Stimulated activated CD8-positive, alpha-beta memory T cell treated with anti-CD3 and anti-CD28 coated beads, Interleukin-7, amount 100 ng/mL, for 24 hours (primary cell): ENCODE measurements around the gene CXCR4.

ENCODE experiments used
- DNase-seq: peaks from one replicate; pipeline ENCODE4 v3.0.0-alpha.2; 2020; ENCODE audit warnings: low read depth

The CXCR4 gene

DNA sequence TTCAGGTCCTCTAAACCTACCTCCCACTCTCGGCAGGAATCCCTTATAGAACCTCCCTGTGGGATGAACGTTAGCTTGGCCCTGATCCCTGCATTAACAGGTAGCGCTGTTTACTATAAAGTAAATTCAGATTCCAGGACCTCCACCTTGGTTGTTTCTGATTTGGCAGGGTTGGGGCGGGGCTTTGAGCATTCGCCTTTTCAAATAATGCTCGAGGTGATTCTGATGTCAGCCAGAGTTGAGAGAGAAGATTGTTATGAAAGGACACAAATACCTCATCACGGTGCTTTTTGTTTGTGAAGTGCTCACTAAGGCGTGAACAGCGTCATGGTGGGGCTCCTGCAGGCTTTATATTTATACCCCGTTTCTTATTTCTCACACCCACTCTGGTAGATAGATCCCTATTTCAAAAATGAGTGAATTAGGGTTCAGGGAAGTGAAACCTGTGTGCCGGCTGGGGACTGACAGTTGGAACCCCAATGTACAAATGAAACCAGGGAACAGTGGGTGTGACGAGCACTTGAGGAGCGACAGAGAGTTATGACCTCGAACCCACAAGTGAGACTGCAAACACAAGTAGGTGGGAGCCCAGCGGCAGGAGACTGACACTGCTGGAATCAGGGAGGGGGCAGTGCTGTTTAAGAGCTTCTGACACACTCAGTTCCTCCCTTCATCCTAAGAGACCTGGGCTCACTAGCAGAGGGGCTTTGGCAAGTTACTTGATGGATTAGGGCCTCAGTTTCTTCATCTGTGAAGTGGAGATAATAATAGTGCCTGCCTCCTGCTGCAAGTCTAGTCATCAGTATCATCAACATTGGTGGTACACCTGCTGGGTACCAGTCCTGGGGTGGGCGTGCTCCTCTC, 14.2 kb upstream of the CXCR4 start:
- DNase-seq = no peak

DNA sequence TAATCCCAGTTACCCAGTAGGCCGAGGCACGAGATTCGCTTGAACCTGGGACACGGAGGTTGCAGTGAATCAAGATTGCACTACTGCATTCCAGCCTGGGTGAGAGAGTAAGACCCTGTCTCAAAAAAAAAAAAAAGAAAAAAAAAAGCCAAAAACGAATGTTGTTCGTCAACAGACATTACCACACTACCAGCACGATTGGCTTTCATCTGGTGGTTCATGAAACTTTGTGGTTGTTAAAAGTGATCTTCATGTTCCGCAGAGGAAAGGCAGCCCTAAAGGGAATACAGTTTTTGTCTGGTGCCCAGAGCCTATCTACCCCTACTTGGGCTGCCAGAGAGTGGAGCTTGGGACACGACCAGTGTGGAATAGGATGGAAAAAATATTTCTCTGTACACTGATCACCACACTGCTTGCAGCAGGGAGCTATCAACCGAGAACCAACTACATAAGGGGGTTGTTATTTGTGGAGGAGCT, 13.6 kb upstream of the CXCR4 start:
- no peak for DNase-seq

DNA sequence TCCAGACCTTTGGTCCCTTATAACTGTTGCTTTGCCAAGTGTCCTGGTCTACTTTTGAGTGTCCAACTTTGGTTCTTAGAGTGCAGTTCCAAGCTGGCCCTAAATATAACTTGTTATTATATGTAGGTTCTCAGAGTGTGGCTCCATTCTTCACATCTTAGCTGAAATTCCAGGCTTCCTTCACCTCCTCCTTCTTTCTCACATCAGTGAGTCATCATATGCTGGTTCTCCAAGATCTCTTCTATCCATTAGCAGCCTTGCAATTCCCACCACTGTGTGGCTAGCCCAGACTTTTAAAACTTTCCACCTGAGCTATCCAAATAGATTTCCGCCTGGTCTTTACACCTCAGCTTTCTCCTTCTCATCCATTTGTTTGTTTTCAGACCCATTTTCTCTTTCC, 12.6 kb upstream of the CXCR4 start:
- DNase-seq = no peak

DNA sequence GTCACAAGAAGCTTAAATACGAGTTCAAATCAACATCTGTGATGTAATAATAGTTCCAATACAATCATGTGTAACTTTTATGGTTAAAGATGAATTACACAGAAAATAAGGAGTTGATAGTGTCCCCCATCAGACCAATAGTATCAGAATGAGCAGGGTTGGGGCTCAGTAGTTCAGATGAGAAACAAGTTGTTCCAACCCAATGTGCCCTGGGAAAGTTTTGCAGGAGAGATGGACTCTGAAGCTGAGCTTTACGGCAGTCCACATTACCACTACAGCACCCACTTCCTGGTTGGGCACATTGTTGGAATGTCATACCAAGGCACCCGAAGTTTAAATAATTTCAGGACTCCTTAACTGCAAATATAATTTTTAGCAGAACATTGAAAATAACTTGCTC, 12.1 kb upstream of the CXCR4 start:
- no peak for DNase-seq

DNA sequence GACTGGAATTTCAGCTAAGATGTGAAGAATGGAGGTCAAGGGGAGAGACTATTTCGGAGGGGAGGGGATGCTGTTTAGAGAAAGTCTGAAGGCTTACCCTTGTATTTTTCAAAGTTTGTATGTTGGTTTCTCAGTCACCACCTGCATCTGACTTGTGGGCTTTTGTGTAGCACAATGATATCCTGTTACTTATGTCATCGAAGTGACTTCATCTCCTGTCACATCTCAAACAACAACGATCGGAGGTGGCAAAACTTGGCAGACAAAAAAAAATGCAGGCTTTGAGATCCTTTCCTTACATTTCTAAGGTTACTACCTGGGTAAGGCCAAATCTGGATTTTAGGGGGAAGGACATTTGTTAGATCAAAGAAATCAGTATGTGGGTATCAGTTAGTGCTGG, 11.7 kb upstream of the CXCR4 start:
- DNase-seq = no peak

DNA sequence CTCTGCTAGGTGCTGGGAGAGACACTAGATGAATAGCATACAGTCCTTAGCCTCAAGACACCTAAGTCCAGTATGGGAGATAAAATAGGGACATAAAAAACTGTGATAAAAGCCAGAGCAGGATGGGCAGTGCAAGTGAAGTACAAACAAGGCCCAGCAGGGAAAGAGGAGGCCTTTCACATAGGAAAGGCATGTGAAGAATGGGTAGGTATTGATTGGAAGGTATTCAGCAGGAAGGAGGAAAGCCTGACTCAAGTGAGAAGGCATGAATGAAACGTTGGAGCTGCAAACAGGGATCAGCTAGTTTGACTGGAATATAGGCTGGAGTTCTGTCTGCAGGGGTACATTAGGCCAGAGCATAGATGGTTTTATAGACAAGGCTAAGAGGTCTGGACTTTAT, 11.0 kb upstream of the CXCR4 start:
- DNase-seq = no peak

DNA sequence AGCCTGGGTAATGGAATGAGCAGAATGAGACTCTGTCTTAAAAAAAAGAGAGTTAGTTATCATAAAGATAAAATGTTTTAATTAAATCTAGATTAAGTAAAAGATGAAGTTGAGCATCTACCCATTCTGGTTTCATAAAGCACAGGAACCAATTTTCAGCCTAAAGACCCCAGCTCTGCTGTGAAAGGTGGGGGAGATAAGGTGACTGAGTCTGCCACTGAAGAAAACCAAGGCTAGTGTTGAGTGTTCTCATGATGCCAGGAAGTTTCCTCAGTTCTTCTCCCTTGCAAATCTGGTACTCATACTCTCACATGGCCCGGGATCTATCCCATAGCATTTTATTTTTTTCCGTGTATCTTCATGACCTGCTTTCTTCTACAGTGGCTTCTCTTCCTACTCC, 10.4 kb upstream of the CXCR4 start:
- DNase-seq = no peak

DNA sequence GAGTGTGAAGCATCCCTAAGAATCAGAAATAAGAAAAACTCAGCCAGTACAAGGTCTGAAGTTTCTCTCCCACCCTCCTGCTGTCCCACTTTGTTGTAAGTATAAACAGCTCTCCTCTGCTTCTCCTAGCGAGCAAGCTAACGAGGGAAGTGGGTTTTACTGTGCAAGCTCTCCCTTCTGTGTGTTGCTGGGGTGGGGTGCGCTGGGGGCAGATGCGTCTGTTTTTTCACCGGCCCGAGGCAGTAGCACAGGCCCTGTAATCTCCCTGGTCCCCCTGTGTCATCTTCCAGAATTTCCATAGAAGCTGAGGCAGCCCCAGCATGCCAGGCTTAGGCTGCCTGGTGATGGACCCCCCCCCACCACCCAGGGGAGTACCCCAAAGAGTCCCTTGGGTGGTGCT, 9.4 kb upstream of the CXCR4 start:
- DNase-seq = no peak

DNA sequence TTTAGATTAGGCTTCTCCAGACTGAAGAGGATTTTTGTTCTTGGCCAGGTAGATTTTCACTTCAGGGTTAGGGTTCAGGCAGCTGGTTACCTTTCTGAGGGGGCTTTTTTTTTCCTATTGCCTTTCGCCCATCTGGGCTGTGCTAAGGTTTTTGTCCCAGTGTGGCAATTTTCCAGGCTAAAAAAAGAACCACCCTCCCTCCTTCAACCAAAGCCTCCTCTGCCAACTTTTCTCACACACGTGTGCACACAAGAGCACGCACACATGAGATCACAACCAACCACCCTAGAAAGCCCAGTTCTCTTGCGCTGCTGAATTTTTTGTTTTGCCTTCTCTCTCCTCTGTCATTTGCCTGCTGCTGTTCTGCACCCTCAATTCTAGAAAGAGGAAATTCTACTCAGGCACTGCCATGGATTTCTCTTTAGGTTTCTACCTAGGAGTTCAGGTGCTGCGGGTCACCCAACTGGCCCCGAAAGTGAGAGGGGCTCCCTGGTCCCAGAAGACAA, 8.5 kb upstream of the CXCR4 start:
- no peak for DNase-seq

DNA sequence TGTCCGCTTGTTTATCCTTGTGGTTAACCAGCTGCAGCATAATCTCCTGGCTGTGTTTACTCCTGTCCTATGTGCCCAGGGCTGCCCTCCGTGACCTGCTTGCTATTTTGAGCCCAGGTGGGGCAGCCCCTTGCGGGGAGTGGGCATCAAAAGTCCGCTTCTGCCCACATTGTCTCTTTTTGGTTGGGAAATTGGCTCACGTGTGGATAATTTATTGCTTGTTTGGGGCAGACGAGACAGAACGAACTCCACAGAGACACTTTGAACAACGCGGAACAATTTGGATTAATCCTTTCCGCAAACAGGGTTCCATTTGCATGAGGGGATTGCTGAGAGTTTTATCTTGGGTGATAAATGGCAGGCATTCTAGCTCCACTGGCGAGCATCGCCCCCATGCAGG, 8.1 kb upstream of the CXCR4 start:
- no peak for DNase-seq

DNA sequence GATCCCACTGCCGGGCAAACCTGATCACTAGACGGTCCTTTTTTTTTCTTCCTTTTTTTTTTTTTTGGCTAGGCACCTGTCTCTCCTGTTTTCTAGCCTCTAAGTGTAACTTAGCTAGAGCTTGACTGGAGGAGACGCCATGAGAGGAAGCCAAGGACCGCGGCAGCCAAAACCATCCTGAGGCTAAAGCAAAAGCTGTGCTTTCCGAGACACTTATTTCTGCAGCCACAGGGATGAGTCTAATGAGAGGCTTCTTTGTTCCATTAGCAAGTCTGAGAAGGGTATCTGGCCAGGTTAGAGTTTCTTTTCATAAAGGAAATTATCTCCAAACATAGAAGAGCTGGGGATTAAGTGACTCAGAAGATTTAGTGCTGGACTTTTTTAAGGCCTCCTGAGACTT, 7.3 kb upstream of the CXCR4 start:
- no peak for DNase-seq

DNA sequence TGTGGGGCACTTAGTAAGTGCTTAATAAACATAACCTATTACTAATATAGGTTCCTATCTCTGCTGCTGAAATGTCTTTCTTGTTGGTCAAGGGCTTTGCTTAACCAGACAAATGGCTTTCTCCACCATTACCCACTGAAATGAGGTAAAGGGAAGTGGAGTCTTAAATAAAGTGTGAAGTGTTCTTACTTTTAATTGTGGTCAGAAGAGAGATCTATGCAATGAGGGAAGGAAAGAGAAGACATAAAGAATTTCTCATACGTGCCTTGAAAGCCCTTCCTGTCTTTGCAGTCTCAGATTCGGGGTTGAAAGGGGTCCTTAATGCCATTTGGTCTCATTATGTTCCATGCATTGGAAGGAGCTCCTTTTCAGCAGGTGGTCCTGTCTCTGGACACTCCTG, 6.9 kb upstream of the CXCR4 start:
- no peak for DNase-seq

DNA sequence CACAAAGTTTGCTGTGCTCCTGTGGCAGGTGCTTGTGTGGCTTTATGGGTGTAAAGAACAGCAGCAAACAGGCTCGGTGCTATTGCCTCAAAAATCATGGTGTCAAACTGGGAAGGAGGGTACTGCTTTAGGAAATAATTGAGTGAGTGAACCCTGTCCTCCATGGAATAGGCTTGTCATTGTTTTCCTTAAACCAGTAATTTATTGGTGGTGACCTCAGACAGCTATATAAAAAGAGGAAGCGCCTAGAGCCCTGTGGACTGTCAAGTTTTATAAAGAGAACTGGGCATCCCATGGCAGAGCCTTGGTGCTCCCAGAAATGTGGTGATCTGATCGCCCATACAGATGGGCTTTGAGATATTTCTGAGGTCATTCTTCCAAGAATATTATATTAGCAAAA, 4.7 kb upstream of the CXCR4 start:
- DNase-seq = no peak

DNA sequence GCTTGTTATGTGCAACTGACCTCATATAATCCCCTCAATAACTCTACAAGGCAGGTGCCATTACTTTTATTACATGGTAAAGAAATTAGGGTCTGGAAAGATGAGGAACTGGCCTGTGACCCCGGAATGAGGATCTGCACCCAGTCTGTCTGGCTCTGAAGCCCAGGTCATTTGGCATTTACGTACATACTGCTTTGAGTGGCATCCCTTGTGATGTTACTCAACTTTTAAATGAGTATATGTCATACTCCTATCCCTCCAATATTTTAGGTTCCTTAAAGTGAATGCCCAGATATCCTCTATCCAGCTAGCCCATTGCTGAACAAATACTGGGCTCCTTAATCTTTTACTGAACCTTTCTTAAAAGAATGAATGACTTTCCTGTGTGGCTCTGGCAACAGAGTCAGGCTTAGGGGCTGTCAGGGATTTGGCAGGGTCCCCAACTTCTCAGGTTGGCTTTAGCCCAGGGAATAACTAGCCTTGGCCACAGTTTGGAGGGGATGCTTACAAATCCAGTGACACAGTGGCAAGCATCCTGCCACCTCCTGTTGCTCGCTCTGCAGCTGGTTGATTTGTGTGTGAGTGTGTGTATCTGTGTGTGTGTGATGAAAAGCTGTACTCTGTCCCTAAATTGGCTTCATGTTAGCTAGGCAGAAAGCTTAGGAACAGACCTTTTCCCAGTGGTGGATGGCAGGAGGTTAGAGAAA, 3.4 kb upstream of the CXCR4 start:
- no peak for DNase-seq

DNA sequence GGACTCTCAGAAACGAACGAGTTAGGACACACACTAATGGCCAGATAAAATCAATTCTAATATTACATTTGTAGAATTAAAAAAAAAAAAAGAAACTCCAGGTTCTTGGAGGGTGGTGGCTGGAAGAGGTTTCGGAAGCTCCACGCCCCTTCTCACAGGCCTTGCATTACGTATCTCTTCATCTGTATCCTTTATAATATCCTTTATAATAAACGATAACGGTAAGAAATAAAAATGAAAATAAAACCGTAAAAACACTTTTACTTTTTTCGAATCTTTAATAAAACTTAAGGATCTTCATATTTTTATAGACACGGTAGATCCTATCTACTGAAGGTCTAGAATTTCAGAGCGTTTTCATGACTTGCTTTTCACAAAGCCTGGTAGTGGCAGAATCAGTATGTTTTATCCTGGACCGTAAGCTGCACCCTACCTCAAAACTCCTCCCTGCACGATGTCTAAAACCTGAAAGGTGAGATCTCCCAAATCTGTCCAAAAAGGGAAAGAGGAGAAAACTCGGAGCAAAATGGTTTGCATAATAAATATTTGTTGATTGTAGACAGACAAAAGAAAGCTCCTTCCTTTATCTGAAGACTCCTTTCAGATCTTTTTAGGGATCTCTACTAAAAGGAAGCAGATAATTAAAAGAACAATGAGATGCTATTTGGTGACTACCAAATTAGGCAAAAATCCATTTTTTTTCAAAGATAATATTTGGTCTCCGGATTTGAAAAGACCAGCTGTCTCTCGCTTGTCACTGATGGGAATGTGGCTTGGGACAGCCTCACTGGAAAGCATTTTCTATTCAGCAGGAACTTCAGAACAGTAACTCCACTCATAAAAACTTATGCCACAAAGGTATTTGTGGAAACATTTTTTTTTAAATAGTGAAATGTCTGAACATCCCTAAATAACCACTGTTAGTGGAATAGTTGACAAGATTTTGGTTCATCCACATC, 2.0 kb upstream of the CXCR4 start:
- DNase-seq = no peak

DNA sequence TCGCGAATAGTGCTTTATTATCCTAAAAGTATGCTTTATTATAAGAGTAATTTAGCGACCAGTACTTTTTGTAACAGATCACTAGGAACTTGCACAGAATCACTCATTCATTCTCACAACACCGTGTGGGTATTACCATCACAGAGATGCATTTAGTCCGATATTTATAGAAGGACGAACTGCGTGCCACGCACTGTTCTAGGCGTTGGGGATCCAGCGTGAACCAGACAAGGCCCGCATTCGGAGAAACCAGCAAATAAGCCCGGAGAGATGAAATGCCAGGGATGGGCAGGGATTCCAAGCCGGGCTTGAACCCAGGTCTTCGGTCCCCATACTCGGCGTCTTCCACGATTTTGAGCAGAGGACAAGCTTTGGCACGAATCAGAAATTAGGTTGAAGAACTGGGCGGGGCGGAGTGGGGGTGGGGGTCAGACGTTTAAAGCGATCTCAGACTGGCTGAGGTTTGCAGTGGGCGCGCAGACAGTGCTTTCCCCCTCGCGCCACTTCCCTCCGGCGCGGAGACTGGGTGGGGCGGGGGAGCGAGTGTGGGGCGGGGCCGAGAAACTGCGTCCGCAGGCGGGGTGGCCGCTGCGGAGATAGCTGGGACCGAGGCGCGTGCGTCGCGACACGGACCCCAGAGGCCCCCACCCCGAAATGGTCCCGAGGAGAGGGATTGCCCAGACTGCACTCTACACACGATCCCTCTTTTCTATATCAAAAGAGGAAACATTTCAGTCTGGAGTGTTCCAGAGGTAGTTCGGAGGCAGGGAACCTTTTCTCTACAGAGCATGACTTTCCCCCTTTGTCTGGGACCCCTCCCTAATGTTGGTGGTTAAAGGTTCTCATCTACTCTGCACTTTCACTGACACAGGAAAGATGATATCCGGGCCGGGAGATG, 1.1 kb upstream of the CXCR4 start:
- DNase-seq = no peak

DNA sequence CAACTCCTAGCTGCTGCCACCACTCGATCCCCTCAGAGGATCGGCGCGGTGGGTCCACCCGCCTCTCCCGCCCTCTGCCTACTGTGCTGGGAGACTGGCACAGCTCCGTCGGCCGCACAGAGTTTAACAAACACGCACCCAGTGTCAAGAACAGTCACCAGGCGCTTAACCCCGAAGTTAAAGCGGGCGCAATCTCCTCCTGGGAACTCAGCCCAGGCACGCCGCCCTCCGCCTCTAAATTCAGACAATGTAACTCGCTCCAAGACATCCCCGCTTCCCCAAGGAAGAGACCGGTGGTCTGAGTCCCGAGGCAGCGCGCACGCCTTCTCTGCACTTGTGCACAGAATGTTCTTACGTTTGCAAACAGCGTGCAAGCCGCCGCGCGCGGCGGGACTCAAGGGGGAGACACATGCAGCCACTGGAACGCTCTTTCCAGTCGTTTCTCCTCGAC, 533 bp downstream of the CXCR4 start:
- DNase-seq = no peak

DNA sequence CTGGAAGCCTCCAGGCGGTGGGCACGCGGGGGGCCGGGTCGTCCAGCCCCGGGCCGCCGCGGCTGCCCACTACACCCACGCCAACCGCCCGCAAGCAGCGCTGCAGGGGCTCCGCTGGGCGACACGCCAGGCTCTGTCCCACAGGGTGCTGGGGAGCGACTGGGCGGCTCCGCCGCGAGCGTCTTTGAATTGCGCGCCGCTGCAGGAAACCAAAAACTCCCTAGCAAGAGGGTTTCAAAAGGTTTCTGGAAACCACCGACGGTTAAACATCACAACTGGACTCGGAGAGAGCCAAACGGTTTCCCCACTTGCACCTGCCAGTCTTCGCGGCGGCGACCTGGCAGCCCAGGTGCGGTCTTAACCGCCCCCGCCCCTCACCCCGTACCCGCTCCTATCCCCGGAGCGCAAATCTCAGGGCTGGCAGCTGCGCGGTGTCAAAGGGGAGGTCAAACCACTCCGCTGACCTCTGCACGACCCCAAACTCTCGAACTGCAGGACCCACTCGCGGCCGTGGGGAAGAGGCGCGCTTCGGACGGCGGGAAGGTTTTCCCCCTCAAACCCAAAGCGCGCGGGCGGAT, 1.0 kb downstream of the CXCR4 start:
- no peak for DNase-seq

DNA sequence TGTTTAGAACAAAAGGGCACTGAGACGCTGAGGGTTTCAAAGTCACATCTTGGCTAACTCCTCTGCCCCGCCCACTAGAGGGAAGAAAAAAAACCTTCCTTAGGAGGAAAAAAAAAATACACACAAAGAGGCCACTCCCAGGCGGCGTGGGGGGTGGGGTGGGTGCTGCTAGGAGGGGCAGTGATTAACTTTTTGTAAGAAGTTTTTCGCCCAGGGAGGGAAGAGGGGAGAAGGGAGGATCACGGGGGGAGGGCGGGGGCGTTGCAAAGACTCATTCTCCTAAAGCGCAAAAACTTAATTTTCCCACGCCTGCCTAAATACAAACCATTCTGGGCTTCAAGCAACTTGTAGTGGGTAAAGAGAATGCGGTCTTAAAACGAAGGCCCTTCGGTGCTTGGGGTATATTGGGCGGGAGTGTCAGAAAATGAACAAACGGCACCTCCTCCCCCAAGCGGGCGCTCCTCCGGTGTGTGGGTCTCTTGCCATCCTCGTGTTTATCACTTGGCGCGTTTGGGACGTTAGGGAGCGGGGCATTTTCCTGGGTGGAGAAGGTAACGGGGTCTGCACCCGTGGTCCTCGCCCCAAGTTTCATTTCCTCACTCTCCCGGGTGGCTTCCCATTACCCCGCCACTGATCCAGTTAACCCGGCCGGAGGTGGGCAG, 1.7 kb downstream of the CXCR4 start:
- no peak for DNase-seq

DNA sequence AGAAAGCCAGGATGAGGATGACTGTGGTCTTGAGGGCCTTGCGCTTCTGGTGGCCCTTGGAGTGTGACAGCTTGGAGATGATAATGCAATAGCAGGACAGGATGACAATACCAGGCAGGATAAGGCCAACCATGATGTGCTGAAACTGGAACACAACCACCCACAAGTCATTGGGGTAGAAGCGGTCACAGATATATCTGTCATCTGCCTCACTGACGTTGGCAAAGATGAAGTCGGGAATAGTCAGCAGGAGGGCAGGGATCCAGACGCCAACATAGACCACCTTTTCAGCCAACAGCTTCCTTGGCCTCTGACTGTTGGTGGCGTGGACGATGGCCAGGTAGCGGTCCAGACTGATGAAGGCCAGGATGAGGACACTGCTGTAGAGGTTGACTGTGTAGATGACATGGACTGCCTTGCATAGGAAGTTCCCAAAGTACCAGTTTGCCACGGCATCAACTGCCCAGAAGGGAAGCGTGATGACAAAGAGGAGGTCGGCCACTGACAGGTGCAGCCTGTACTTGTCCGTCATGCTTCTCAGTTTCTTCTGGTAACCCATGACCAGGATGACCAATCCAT, 2.7 kb downstream of the CXCR4 start:
- no peak for DNase-seq
